Measurements from ENCODE around the gene CERS3. TPM values are rescaled to one million over a fixed set of nuclear protein-coding genes. Genes with fewer than 3 reads are reported as not detected.

The CERS3 gene
- total and polyA plus RNA-seq, 2 of the 4 experiments (the other 2 are of a cell fraction) = not detected

DNA sequence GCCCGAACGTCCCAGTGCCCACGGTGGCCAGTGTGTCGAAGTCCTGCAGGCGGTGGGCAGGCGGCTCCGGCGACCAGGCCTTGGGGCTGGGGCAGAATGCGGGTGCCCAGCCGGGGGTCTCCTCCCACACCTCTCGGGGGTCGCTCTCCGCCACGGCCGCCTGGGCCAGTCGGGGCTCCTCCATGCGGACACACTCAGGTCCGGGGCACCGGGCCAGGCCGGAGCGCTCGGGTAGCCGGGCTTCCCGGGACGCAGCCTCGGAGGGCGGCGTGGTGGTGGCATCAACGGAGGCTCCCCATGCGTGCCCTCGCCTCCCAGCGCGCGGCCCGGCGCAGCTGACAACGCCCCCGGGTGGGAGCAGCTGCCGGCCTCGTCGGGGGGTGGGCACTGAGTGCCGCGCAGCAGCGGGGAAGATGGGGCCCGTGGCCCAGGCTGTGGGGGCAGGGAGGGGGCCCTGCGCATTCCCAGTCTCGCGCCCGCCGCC, 30.1 kb upstream of the CERS3 start:
- Histone ChIP-seq H3K27ac (ENCODE audit: insufficient read depth, low read length) (no peak overlapping the region), H3K9ac (ENCODE audit: low read depth, low read length) (no peak overlapping the region), H3K4me1 (ENCODE audit: control insufficient read depth, insufficient read depth, low read length) (no peaks in the 10 kb centered on the region), H4K5ac (ENCODE audit: low read depth, low read length) (no peak overlapping the region), H3K18ac (ENCODE audit: low read depth, low read length) (no peak overlapping the region), H3K23ac (ENCODE audit: low read depth, low read length) (no peak overlapping the region), H2BK15ac (ENCODE audit: low read depth, low read length) (no peak overlapping the region), H3K56ac (ENCODE audit: extremely low read depth, insufficient read depth, low read length) (no peak overlapping the region), H3K4me3 (ENCODE audit: insufficient read depth, low read depth, low read length) (no peak overlapping the region), H4K20me1 (ENCODE audit: insufficient read depth, low read length) (no peaks in the 10 kb centered on the region), H3K27me3 (ENCODE audit: control insufficient read depth, insufficient read depth, low read length) (no peaks in the 10 kb centered on the region), H3K14ac (replicated peaks; ENCODE audit: low read depth, low read length) (no peak overlapping the region), H3K36me3 (ENCODE audit: control insufficient read depth, insufficient read depth, low read length) (no peaks in the 10 kb centered on the region), H2AFZ (replicated peaks; ENCODE audit: low read length, poor library complexity) (no peak overlapping the region), H2AK9ac (replicated peaks; ENCODE audit: low read depth, low read length, poor library complexity) (no peak overlapping the region), H3K4ac (ENCODE audit: low read depth, low read length) (no peak overlapping the region), H3K9me3 (ENCODE audit: control insufficient read depth, insufficient read depth, low read length) (peaks cover 4% of the 10 kb centered on the region; the same call in 1 of the 2 replicates), H3K4me2 (ENCODE audit: low read depth, low read length) (no peak overlapping the region), H4K8ac (ENCODE audit: low read depth in 2 of 2, low read length in 2 of 2) (no peak overlapping the region), H2BK20ac (ENCODE audit: low read depth, low read length) (no peak overlapping the region), H4K91ac (ENCODE audit: insufficient read depth, low read depth, low read length) (no peak overlapping the region), H3K9me1 (ENCODE audit: insufficient read depth, low read length) (no peaks in the 10 kb centered on the region), H2AK5ac (ENCODE audit: low read depth, low read length) (no peak overlapping the region), H2BK5ac (ENCODE audit: low read depth, low read length, poor library complexity, severe bottlenecking) (no peak overlapping the region), H2BK120ac (ENCODE audit: low read depth, low read length) (no peak overlapping the region), H3K79me1 (ENCODE audit: low read depth in 1 of 2, low read length in 2 of 2) (no peaks in the 10 kb centered on the region)
- CTCF ChIA-PET = no interaction called here
- dilution Hi-C loops (cut with HindIII; ENCODE audit: low sequenced_read_pairs, unreplicated experiment) (no loop called here), intact Hi-C loops (cut with micrococcal nuclease) (no loop called here), in situ Hi-C loops (cut with MboI; ENCODE audit: low sequenced_read_pairs) (no loop called here)
- 93% methylated on average over 34 of the region's 50 CpGs; no CpG with 5 or more reads in 1 of the 2 experiments for WGBS, 2 experiments (ENCODE audit: extremely low coverage in 2 of 2, insufficient read length in 1 of 2)
- no peak for DNase-seq
- POLR2A ChIA-PET (ENCODE audit: unreplicated experiment) = no interaction called here
- ATAC-seq (ENCODE audit: low read depth) = no peak
- BruUV-seq (replicated peaks) = no TSS peak
- TF ChIP-seq, protein P1, sequence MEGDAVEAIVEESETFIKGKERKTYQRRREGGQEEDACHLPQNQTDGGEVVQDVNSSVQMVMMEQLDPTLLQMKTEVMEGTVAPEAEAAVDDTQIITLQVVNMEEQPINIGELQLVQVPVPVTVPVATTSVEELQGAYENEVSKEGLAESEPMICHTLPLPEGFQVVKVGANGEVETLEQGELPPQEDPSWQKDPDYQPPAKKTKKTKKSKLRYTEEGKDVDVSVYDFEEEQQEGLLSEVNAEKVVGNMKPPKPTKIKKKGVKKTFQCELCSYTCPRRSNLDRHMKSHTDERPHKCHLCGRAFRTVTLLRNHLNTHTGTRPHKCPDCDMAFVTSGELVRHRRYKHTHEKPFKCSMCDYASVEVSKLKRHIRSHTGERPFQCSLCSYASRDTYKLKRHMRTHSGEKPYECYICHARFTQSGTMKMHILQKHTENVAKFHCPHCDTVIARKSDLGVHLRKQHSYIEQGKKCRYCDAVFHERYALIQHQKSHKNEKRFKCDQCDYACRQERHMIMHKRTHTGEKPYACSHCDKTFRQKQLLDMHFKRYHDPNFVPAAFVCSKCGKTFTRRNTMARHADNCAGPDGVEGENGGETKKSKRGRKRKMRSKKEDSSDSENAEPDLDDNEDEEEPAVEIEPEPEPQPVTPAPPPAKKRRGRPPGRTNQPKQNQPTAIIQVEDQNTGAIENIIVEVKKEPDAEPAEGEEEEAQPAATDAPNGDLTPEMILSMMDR (conservative IDR thresholded peaks at IDR 0.05; ENCODE audit: low read depth, low read length) = no peak
- TF ChIP-seq MAZ (IDR thresholded peaks at IDR 0.05; ENCODE audit: borderline replicate concordance, low read depth, low read length) = no peak
- TF ChIP-seq, protein P2, sequence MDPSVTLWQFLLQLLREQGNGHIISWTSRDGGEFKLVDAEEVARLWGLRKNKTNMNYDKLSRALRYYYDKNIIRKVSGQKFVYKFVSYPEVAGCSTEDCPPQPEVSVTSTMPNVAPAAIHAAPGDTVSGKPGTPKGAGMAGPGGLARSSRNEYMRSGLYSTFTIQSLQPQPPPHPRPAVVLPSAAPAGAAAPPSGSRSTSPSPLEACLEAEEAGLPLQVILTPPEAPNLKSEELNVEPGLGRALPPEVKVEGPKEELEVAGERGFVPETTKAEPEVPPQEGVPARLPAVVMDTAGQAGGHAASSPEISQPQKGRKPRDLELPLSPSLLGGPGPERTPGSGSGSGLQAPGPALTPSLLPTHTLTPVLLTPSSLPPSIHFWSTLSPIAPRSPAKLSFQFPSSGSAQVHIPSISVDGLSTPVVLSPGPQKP (IDR thresholded peaks at IDR 0.05; ENCODE audit: borderline replicate concordance, low read depth, low read length) = no peak
- no peak for TF ChIP-seq MAFK (IDR thresholded peaks at IDR 0.05; ENCODE audit: low read depth, low read length)
- no peak for TF ChIP-seq NFE2L2 (IDR thresholded peaks at IDR 0.05; ENCODE audit: low read depth, low read length)
- TF ChIP-seq MXI1 (IDR thresholded peaks at IDR 0.05; ENCODE audit: borderline replicate concordance, low read depth, low read length) = no peak
- no peak for TF ChIP-seq RFX5 (IDR thresholded peaks at IDR 0.05; ENCODE audit: low read depth, low read length)
- no peak for TF ChIP-seq RCOR1 (IDR thresholded peaks at IDR 0.05; ENCODE audit: insufficient replicate concordance, low read length)
- no peak for TF ChIP-seq CHD1 (IDR thresholded peaks at IDR 0.05; ENCODE audit: low read depth, low read length)
- TF ChIP-seq FOS (IDR thresholded peaks at IDR 0.05; ENCODE audit: low read depth, low read length) = no peak
- no peak for TF ChIP-seq POLR2A (IDR thresholded peaks at IDR 0.05; ENCODE audit: low read depth, low read length)
- TF ChIP-seq CEBPB (IDR thresholded peaks at IDR 0.05; ENCODE audit: low read depth, low read length) = no peak
- no peak for TF ChIP-seq BHLHE40 (IDR thresholded peaks at IDR 0.05; ENCODE audit: low read depth, low read length)
- TF ChIP-seq SMC3 (IDR thresholded peaks at IDR 0.05; ENCODE audit: low read depth, low read length) = no peak
- TF ChIP-seq RAD21 (IDR thresholded peaks at IDR 0.05; ENCODE audit: low read length) = no peak
- TF ChIP-seq, protein P3, sequence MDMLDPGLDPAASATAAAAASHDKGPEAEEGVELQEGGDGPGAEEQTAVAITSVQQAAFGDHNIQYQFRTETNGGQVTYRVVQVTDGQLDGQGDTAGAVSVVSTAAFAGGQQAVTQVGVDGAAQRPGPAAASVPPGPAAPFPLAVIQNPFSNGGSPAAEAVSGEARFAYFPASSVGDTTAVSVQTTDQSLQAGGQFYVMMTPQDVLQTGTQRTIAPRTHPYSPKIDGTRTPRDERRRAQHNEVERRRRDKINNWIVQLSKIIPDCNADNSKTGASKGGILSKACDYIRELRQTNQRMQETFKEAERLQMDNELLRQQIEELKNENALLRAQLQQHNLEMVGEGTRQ (IDR thresholded peaks at IDR 0.05; ENCODE audit: low read depth, low read length) = no peak
